Measurements from ENCODE around the gene RPL39L. TPM values are rescaled to one million over a fixed set of nuclear protein-coding genes. Genes with fewer than 3 reads are reported as not detected.
A peak's percentile ranks its signal among the peaks of the same experiment; 100 is the strongest.

RPL39L gene
- total RNA-seq, 1 experiment from 2014 or later, result 27.2 TPM

- intact Hi-C loops (cut with micrococcal nuclease; ENCODE audit: unreplicated experiment), result no loop called here
- CTCF ChIA-PET, result interaction anchor here (1.1 kb wide), 1 partner anchor 43 kb away, joined by 5 read pairs; no protein-coding TSS in a partner anchor
- no TSS peak for BruUV-seq (replicated peaks)
- peaks cover 5% of the 10 kb centered on the region for H3K9me3 Mint-ChIP-seq (ENCODE audit: low read depth, unreplicated experiment)
- H3K4me3 Mint-ChIP-seq (ENCODE audit: low read depth, unreplicated experiment), result no peak overlapping the region
- no peaks in the 10 kb centered on the region for H3K27me3 Mint-ChIP-seq (ENCODE audit: unreplicated experiment)
- H3K27ac Mint-ChIP-seq (ENCODE audit: unreplicated experiment), result no peak overlapping the region
- no peak for TF ChIP-seq CTCF (IDR thresholded peaks at IDR 0.05; ENCODE audit: unreplicated experiment)
- no peaks in the 10 kb centered on the region for H3K4me1 Mint-ChIP-seq (ENCODE audit: low read depth, unreplicated experiment)
- H3K36me3 Mint-ChIP-seq (ENCODE audit: insufficient read depth, unreplicated experiment), result no peaks in the 10 kb centered on the region
- DNase-seq, result no peak
These were observed 17.0 kb downstream of the RPL39L start for GRCh38 chr3:187122261-187122660.

GRCh38 chr3:187120326-187120725 lies 19.0 kb downstream of the RPL39L start:
- Mint-ChIP-seq H3K27me3 (ENCODE audit: unreplicated experiment) (no peaks in the 10 kb centered on the region), H3K36me3 (ENCODE audit: insufficient read depth, unreplicated experiment) (no peaks in the 10 kb centered on the region), H3K9me3 (ENCODE audit: low read depth, unreplicated experiment) (no peaks in the 10 kb centered on the region), H3K27ac (ENCODE audit: unreplicated experiment) (no peak overlapping the region), H3K4me3 (ENCODE audit: low read depth, unreplicated experiment) (no peak overlapping the region), H3K4me1 (ENCODE audit: low read depth, unreplicated experiment) (no peaks in the 10 kb centered on the region)
- no peak for TF ChIP-seq CTCF (IDR thresholded peaks at IDR 0.05; ENCODE audit: unreplicated experiment)
- no TSS peak for BruUV-seq (replicated peaks)
- intact Hi-C loops (cut with micrococcal nuclease; ENCODE audit: unreplicated experiment), result no loop called here
- DNase-seq, result no peak
- CTCF ChIA-PET, result interaction anchor here (0.5 kb wide), 1 partner anchor 1806 kb away, joined by 3 read pairs; no protein-coding TSS in a partner anchor

- Mint-ChIP-seq H3K4me3 (ENCODE audit: low read depth, unreplicated experiment) (no peak overlapping the region), H3K4me1 (ENCODE audit: low read depth, unreplicated experiment) (peaks cover 12% of the 10 kb centered on the region), H3K36me3 (ENCODE audit: insufficient read depth, unreplicated experiment) (no peaks in the 10 kb centered on the region), H3K27me3 (ENCODE audit: unreplicated experiment) (no peaks in the 10 kb centered on the region), H3K9me3 (ENCODE audit: low read depth, unreplicated experiment) (no peaks in the 10 kb centered on the region), H3K27ac (ENCODE audit: unreplicated experiment) (no peak overlapping the region)
- intact Hi-C loops (cut with micrococcal nuclease; ENCODE audit: unreplicated experiment), result no loop called here
- CTCF ChIA-PET, result interaction anchor here (0.6 to 4.4 kb wide), 5 partner anchors 25 to 453 kb away, joined by 3 to 51 read pairs (median 7); partner anchors contain the start of gene RPL39L
- no peak for TF ChIP-seq CTCF (IDR thresholded peaks at IDR 0.05; ENCODE audit: unreplicated experiment)
- no peak for DNase-seq
- BruUV-seq (replicated peaks), result no TSS peak
These were observed 24.8 kb downstream of the RPL39L start for GRCh38 chr3:187114511-187114910.

GRCh38 chr3:187112934-187113793 lies 26.1 kb downstream of the RPL39L start:
- intact Hi-C loops (cut with micrococcal nuclease; ENCODE audit: unreplicated experiment), result loop anchor here (1.0 kb wide), 3 partner anchors 52 to 264 kb away; no protein-coding TSS in a partner anchor
- no peaks in the 10 kb centered on the region for H3K27me3 Mint-ChIP-seq (ENCODE audit: unreplicated experiment)
- peak; percentile 59 for TF ChIP-seq CTCF (IDR thresholded peaks at IDR 0.05; ENCODE audit: unreplicated experiment)
- BruUV-seq (replicated peaks), result no TSS peak
- DNase-seq, result peak; percentile 24
- no peaks in the 10 kb centered on the region for H3K36me3 Mint-ChIP-seq (ENCODE audit: insufficient read depth, unreplicated experiment)
- CTCF ChIA-PET, result interaction anchor here (0.6 to 4.4 kb wide), 20 partner anchors 11 to 566 kb away, joined by 3 to 51 read pairs (median 4); partner anchors contain the start of gene RPL39L
- no peaks in the 10 kb centered on the region for H3K9me3 Mint-ChIP-seq (ENCODE audit: low read depth, unreplicated experiment)
- H3K27ac Mint-ChIP-seq (ENCODE audit: unreplicated experiment), result no peak overlapping the region
- no peak overlapping the region for H3K4me3 Mint-ChIP-seq (ENCODE audit: low read depth, unreplicated experiment)
- H3K4me1 Mint-ChIP-seq (ENCODE audit: low read depth, unreplicated experiment), result peaks cover 12% of the 10 kb centered on the region

Measured in Calu3 (cell line).